H1 (cell line): Measurements from ENCODE around the gene PTPRH. TPM values are rescaled to one million over a fixed set of nuclear protein-coding genes. Genes with fewer than 3 reads are reported as not detected.

Experiments
- CTBP2 ChIP-seq: IDR thresholded peaks from 2 replicates; pipeline ENCODE4 v1.7.0; 2011; ENCODE audit warnings: borderline replicate concordance, mild to moderate bottlenecking, moderate library complexity, mixed read lengths, low read length; ENCODE audit not compliant: insufficient read depth, insufficient read length
- EZH2 ChIP-seq: fragments of 200-600 bp; sonication (generic); IDR thresholded peaks from 2 replicates; pipeline ENCODE4 v1.7.1; 2012; ENCODE audit warnings: low read depth, mild to moderate bottlenecking, moderate library complexity, low read length, inconsistent platforms; ENCODE audit not compliant: severe bottlenecking
- GTF2F1 ChIP-seq: IDR thresholded peaks from 2 replicates; pipeline ENCODE4 v1.6.1; 2012; ENCODE audit warnings: low read depth, low read length, improper control_type of control experiment, borderline replicate concordance
- JUND ChIP-seq: IDR thresholded peaks from 2 replicates; pipeline ENCODE4 v1.6.1; 2011; ENCODE audit warnings: mild to moderate bottlenecking, improper control_type of control experiment, low read length
- NRF1 ChIP-seq: IDR thresholded peaks from 2 replicates; pipeline ENCODE4 v1.6.1; 2011; ENCODE audit warnings: mild to moderate bottlenecking, low read depth, low read length, improper control_type of control experiment
- SP2 ChIP-seq: IDR thresholded peaks from 2 replicates; pipeline ENCODE4 v1.6.1; 2012; ENCODE audit warnings: mild to moderate bottlenecking, low read length, inconsistent platforms
- YY1 ChIP-seq: IDR thresholded peaks from 2 replicates; pipeline ENCODE4 v1.6.1; 2011; ENCODE audit warnings: low read depth, mild to moderate bottlenecking, low read length
- polyA plus RNA-seq, 7 experiments: library from polyadenylated mRNA; depleted of rRNA in 3 of 7; stranded (reverse) in 5 of 7; unstranded in 2 of 7; fragments of >200 nt in 5 of 7; fragments of 200-250 nt in 2 of 7; gene quantifications; 1 replicate in 5 of 7; 2 replicates in 1 of 7; 4 replicates in 1 of 7; pipeline versions ENCODE4 v1.2.1 to v1.2.3, GENCODE V29; 2011 to 2013; ENCODE audit warnings: missing spikeins in 2 of 7, mixed read lengths in 2 of 7
- total RNA-seq: library from RNA; stranded (reverse); fragmentation: NEBNext Ultra II Directional; extraction: Animal tissue kit (Norgen Biotek cat#: 25700); gene quantifications from 2 replicates; pipeline ENCODE4 v1.2.1, GENCODE V29; 2021
- TF ChIP-seq, protein P1 (sequence below): fragments of 300-600 bp; sonication (generic); IDR thresholded peaks from 2 replicates; pipeline ENCODE4 v1.7.1; 2012; ENCODE audit warnings: low read length, moderate library complexity, mild to moderate bottlenecking, inconsistent platforms; ENCODE audit not compliant: insufficient replicate concordance
- TF ChIP-seq, protein P2 (sequence below): IDR thresholded peaks from 2 replicates; pipeline ENCODE4 v1.6.1; 2011; ENCODE audit warnings: low read depth, mild to moderate bottlenecking, low read length; ENCODE audit not compliant: insufficient read depth

Gene PTPRH
- total and polyA plus RNA-seq, 2 of the 8 experiments (the other 6 are each of a cell fraction or from before 2014, with no cell fraction given): 0.30 to 0.39 TPM

DNA sequence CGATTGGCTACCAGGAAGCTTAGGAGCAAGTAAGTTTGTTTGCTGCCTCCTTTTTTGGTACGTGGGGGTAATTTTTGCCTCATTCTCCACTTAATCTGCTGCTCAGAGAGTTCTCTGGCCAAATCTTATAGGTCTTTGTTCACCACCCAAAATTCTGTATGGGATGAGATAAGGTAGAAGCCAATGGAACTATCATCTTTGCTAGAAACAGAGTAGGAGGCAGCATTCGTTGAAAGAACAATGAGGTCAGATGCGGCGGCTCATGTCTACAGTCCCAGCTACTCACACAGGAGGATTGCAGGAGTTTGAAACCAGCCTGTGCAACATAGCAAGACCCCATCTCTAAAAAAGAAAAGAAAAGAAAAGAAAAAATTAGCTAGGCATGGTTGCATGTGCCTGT, 37.9 kb downstream of the PTPRH start (continued):
- TF ChIP-seq, protein P1, sequence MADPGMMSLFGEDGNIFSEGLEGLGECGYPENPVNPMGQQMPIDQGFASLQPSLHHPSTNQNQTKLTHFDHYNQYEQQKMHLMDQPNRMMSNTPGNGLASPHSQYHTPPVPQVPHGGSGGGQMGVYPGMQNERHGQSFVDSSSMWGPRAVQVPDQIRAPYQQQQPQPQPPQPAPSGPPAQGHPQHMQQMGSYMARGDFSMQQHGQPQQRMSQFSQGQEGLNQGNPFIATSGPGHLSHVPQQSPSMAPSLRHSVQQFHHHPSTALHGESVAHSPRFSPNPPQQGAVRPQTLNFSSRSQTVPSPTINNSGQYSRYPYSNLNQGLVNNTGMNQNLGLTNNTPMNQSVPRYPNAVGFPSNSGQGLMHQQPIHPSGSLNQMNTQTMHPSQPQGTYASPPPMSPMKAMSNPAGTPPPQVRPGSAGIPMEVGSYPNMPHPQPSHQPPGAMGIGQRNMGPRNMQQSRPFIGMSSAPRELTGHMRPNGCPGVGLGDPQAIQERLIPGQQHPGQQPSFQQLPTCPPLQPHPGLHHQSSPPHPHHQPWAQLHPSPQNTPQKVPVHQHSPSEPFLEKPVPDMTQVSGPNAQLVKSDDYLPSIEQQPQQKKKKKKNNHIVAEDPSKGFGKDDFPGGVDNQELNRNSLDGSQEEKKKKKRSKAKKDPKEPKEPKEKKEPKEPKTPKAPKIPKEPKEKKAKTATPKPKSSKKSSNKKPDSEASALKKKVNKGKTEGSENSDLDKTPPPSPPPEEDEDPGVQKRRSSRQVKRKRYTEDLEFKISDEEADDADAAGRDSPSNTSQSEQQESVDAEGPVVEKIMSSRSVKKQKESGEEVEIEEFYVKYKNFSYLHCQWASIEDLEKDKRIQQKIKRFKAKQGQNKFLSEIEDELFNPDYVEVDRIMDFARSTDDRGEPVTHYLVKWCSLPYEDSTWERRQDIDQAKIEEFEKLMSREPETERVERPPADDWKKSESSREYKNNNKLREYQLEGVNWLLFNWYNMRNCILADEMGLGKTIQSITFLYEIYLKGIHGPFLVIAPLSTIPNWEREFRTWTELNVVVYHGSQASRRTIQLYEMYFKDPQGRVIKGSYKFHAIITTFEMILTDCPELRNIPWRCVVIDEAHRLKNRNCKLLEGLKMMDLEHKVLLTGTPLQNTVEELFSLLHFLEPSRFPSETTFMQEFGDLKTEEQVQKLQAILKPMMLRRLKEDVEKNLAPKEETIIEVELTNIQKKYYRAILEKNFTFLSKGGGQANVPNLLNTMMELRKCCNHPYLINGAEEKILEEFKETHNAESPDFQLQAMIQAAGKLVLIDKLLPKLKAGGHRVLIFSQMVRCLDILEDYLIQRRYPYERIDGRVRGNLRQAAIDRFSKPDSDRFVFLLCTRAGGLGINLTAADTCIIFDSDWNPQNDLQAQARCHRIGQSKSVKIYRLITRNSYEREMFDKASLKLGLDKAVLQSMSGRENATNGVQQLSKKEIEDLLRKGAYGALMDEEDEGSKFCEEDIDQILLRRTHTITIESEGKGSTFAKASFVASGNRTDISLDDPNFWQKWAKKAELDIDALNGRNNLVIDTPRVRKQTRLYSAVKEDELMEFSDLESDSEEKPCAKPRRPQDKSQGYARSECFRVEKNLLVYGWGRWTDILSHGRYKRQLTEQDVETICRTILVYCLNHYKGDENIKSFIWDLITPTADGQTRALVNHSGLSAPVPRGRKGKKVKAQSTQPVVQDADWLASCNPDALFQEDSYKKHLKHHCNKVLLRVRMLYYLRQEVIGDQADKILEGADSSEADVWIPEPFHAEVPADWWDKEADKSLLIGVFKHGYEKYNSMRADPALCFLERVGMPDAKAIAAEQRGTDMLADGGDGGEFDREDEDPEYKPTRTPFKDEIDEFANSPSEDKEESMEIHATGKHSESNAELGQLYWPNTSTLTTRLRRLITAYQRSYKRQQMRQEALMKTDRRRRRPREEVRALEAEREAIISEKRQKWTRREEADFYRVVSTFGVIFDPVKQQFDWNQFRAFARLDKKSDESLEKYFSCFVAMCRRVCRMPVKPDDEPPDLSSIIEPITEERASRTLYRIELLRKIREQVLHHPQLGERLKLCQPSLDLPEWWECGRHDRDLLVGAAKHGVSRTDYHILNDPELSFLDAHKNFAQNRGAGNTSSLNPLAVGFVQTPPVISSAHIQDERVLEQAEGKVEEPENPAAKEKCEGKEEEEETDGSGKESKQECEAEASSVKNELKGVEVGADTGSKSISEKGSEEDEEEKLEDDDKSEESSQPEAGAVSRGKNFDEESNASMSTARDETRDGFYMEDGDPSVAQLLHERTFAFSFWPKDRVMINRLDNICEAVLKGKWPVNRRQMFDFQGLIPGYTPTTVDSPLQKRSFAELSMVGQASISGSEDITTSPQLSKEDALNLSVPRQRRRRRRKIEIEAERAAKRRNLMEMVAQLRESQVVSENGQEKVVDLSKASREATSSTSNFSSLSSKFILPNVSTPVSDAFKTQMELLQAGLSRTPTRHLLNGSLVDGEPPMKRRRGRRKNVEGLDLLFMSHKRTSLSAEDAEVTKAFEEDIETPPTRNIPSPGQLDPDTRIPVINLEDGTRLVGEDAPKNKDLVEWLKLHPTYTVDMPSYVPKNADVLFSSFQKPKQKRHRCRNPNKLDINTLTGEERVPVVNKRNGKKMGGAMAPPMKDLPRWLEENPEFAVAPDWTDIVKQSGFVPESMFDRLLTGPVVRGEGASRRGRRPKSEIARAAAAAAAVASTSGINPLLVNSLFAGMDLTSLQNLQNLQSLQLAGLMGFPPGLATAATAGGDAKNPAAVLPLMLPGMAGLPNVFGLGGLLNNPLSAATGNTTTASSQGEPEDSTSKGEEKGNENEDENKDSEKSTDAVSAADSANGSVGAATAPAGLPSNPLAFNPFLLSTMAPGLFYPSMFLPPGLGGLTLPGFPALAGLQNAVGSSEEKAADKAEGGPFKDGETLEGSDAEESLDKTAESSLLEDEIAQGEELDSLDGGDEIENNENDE: no peak
- TF ChIP-seq CTBP2: no peak
- TF ChIP-seq, protein P2, sequence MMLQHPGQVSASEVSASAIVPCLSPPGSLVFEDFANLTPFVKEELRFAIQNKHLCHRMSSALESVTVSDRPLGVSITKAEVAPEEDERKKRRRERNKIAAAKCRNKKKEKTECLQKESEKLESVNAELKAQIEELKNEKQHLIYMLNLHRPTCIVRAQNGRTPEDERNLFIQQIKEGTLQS: no peak
- no peak for TF ChIP-seq YY1
- no peak for TF ChIP-seq SP2
- TF ChIP-seq GTF2F1: no peak
- TF ChIP-seq NRF1: no peak
- TF ChIP-seq EZH2: no peak
- no peak for TF ChIP-seq JUND
